ENCODE measurements around the gene TRIM13. TPM values are rescaled to one million over a fixed set of nuclear protein-coding genes. Genes with fewer than 3 reads are reported as not detected.
A peak's percentile ranks its signal among the peaks of the same experiment; 100 is the strongest.

The TRIM13 gene
- polyA plus RNA-seq, 1 of the 3 experiments (the other 2 are of a cell fraction): 8.3 TPM

- TF ChIP-seq, protein P1, sequence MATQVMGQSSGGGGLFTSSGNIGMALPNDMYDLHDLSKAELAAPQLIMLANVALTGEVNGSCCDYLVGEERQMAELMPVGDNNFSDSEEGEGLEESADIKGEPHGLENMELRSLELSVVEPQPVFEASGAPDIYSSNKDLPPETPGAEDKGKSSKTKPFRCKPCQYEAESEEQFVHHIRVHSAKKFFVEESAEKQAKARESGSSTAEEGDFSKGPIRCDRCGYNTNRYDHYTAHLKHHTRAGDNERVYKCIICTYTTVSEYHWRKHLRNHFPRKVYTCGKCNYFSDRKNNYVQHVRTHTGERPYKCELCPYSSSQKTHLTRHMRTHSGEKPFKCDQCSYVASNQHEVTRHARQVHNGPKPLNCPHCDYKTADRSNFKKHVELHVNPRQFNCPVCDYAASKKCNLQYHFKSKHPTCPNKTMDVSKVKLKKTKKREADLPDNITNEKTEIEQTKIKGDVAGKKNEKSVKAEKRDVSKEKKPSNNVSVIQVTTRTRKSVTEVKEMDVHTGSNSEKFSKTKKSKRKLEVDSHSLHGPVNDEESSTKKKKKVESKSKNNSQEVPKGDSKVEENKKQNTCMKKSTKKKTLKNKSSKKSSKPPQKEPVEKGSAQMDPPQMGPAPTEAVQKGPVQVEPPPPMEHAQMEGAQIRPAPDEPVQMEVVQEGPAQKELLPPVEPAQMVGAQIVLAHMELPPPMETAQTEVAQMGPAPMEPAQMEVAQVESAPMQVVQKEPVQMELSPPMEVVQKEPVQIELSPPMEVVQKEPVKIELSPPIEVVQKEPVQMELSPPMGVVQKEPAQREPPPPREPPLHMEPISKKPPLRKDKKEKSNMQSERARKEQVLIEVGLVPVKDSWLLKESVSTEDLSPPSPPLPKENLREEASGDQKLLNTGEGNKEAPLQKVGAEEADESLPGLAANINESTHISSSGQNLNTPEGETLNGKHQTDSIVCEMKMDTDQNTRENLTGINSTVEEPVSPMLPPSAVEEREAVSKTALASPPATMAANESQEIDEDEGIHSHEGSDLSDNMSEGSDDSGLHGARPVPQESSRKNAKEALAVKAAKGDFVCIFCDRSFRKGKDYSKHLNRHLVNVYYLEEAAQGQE (IDR thresholded peaks at IDR 0.05; ENCODE audit: low read depth, low read length): no peak
- TF ChIP-seq MAX (IDR thresholded peaks at IDR 0.05; ENCODE audit: low read depth): no peak
Observed at GRCh38 chr13:50015258-50015657, 18.4 kb downstream of the TRIM13 start, which contains the start of gene KCNRG (continued).

DNA sequence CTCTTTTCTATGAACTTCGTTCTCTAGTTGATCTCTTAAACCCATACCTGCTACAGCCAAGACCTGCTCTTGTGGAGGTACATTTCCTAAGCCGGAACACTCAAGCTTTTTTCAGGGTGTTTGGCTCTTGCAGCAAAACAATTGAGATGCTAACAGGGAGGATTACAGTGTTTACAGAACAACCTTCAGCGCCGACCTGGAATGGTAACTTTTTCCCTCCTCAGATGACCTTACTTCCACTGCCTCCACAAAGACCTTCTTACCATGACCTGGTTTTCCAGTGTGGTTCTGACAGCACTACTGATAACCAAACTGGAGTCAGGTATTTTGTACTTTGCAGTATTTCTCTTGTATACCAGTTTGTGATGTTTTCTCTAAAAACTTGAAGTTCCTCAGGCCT, 18.9 kb downstream of the TRIM13 start:
- no peaks in the 10 kb centered on the region for H3K9me2 ChIP-seq
- no peak overlapping the region for H3K4me3 ChIP-seq (ENCODE audit: low read depth in 2 of 2, low read length in 1 of 2)
- no peak overlapping the region for H3K9ac ChIP-seq
- POLR2A ChIA-PET: no interaction called here
- H3F3A ChIP-seq (replicated peaks; ENCODE audit: insufficient read depth): peaks cover 27% of the 10 kb centered on the region
- peak overlapping the region in 1 of 2 experiments; percentile 53; a peak in 3 of 4 replicates for H3K27ac ChIP-seq (ENCODE audit: low read depth in 2 of 2, low read length in 1 of 2)
- peaks cover 27% of the 10 kb centered on the region; the same call in 1 of the 2 replicates for H4K20me1 ChIP-seq (ENCODE audit: insufficient read depth)
- no peak for TF ChIP-seq TEAD4 (IDR thresholded peaks at IDR 0.05; ENCODE audit: borderline replicate concordance, insufficient read depth)
- TF ChIP-seq IRF3 (IDR thresholded peaks at IDR 0.05; ENCODE audit: low read depth, low read length): no peak
- TF ChIP-seq CHD2 (IDR thresholded peaks at IDR 0.05; ENCODE audit: low read length, partially characterized antibody): no peak
- TF ChIP-seq, protein P2, sequence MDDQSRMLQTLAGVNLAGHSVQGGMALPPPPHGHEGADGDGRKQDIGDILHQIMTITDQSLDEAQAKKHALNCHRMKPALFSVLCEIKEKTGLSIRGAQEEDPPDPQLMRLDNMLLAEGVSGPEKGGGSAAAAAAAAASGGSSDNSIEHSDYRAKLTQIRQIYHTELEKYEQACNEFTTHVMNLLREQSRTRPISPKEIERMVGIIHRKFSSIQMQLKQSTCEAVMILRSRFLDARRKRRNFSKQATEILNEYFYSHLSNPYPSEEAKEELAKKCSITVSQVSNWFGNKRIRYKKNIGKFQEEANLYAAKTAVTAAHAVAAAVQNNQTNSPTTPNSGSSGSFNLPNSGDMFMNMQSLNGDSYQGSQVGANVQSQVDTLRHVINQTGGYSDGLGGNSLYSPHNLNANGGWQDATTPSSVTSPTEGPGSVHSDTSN (IDR thresholded peaks at IDR 0.05): no peak
- peaks cover 0 to 4% of the 10 kb centered on the region in 2 experiments; a peak in 2 of 4 replicates for H3K4me1 ChIP-seq (ENCODE audit: control insufficient read depth in 1 of 2, insufficient read depth in 2 of 2, low read depth in 1 of 2, low read length in 1 of 2)
- H3K79me2 ChIP-seq (ENCODE audit: insufficient read depth): peaks cover 39% of the 10 kb centered on the region
- no peak overlapping the region for H2AFZ ChIP-seq (ENCODE audit: low read depth)
- CTCF ChIA-PET: interaction anchor here (2.0 kb wide), 1 partner anchor 17 kb away, joined by 8 read pairs; no protein-coding TSS in a partner anchor
- WGBS (ENCODE audit: low lambda C conversion rate): 94% methylated on average over 4 of the region's 4 CpGs
- peaks cover 48 to 53% of the 10 kb centered on the region in 2 experiments for H3K36me3 ChIP-seq (replicated peaks in 1 of 2; ENCODE audit: control insufficient read depth in 1 of 2, insufficient read depth in 2 of 2, low read length in 1 of 2)
- no peaks in the 10 kb centered on the region for H3K27me3 ChIP-seq (ENCODE audit: insufficient read depth)
- DNase-seq: no peak
- peak overlapping the region; percentile 21; the same call in 1 of the 2 replicates for H3K4me2 ChIP-seq
- no peaks in the 10 kb centered on the region for H3K9me3 ChIP-seq

DNA sequence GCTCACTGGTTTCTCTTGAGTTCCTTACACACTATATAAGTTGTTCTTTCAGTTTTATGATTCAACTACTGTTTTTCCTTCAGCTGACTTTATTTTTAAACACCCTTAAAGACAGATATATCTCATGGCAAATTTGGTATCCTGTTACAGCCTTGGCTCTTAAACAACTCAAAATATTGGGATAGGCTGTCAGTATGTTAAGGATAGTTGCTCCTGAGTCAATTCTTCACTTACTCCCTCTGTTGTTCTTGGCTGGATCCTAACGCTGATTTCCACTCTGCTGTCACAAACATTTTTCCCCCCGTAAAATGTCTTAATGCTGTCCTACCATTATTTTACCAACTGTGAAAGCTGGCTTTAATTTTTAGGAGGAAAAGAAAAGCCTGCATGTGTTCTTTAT, 19.6 kb downstream of the TRIM13 start:
- ChIA-PET POLR2A (no interaction called here), CTCF (interaction anchor here (1.2 kb wide), 1 partner anchor 40 kb away, joined by 3 read pairs; no protein-coding TSS in a partner anchor)
- DNase-seq: no peak
- H3K9ac ChIP-seq: no peak overlapping the region
- H3K4me3 ChIP-seq (ENCODE audit: low read depth in 2 of 2, low read length in 1 of 2): no peak overlapping the region
- no peaks in the 10 kb centered on the region for H3K9me2 ChIP-seq
- peaks cover 34% of the 10 kb centered on the region for H3K79me2 ChIP-seq (ENCODE audit: insufficient read depth)
- 64% methylated on average over 2 of the region's 2 CpGs for WGBS (ENCODE audit: low lambda C conversion rate)
- H2AFZ ChIP-seq (ENCODE audit: low read depth): no peak overlapping the region
- peaks cover 41 to 51% of the 10 kb centered on the region in 2 experiments for H3K36me3 ChIP-seq (replicated peaks in 1 of 2; ENCODE audit: control insufficient read depth in 1 of 2, insufficient read depth in 2 of 2, low read length in 1 of 2)
- peak overlapping the region in 1 of 2 experiments; percentile 53; a peak in 3 of 4 replicates for H3K27ac ChIP-seq (ENCODE audit: low read depth in 2 of 2, low read length in 1 of 2)
- H3K9me3 ChIP-seq: no peaks in the 10 kb centered on the region
- peaks cover 27% of the 10 kb centered on the region for H3F3A ChIP-seq (replicated peaks; ENCODE audit: insufficient read depth)
- peaks cover 22% of the 10 kb centered on the region; the same call in 1 of the 2 replicates for H4K20me1 ChIP-seq (ENCODE audit: insufficient read depth)
- H3K4me1 ChIP-seq (ENCODE audit: control insufficient read depth in 1 of 2, insufficient read depth in 2 of 2, low read depth in 1 of 2, low read length in 1 of 2): peaks cover 0 to 4% of the 10 kb centered on the region in 2 experiments; a peak in 2 of 4 replicates
- H3K4me2 ChIP-seq: no peak overlapping the region
- H3K27me3 ChIP-seq (ENCODE audit: insufficient read depth): no peaks in the 10 kb centered on the region
- TF ChIP-seq SMC3 (IDR thresholded peaks at IDR 0.05; ENCODE audit: low read depth, low read length) (no peak), RAD21 (IDR thresholded peaks at IDR 0.05; ENCODE audit: low read length) (no peak), NRF1 (IDR thresholded peaks at IDR 0.05; ENCODE audit: low read depth, low read length) (no peak), YY1 (IDR thresholded peaks at IDR 0.05; ENCODE audit: low read depth) (no peak), EP300 (IDR thresholded peaks at IDR 0.05; ENCODE audit: borderline replicate concordance in 1 of 2, low read depth in 1 of 2, low read length in 1 of 2) (no peak), GATA2 (CRISPR knock-in tag; IDR thresholded peaks at IDR 0.05) (no peak), NFIC (IDR thresholded peaks at IDR 0.05; ENCODE audit: borderline replicate concordance) (0 out of 2 replicates have a peak, but pooled peaks have one; percentile 8), GABPA (IDR thresholded peaks at IDR 0.05; ENCODE audit: low read depth) (no peak), IRF3 (IDR thresholded peaks at IDR 0.05; ENCODE audit: low read depth, low read length) (no peak), TAF1 (IDR thresholded peaks at IDR 0.05; ENCODE audit: borderline replicate concordance, low read depth, low read length) (no peak)
- TF ChIP-seq, protein P2 (IDR thresholded peaks at IDR 0.05): peak; percentile 29; the same call in 1 of the 2 replicates

All from SK-N-SH (cell line).